ENCODE data around the gene USP53.

DNA sequence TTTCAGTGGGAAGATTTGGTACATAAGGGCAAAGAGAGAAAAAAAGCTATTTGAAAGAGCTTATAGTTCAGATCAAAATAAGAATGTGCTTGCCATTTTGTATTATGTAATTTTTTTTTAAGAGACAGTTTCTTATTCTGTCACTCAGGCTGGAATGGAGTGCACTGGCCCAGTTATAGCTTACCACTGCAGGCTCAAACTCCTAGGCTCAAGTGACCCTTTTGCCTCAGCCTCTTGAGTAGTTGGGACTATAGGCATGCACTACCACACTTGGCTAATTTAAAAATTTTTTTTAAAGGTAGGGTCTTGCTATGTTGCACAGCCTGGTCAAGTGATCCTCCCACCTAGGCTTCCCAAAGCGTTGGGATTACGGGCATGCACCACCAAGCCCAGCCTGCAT, 22.2 kb upstream of the USP53 start:
- TF ChIP-seq BACH2 (CRISPR knock-in tag; IDR thresholded peaks at IDR 0.05; ENCODE audit: borderline replicate concordance), result no peak
- no peak for TF ChIP-seq TCF4 (CRISPR knock-in tag; IDR thresholded peaks at IDR 0.05; ENCODE audit: borderline replicate concordance)
- no peak for TF ChIP-seq PPARA (CRISPR knock-in tag; IDR thresholded peaks at IDR 0.05; ENCODE audit: borderline replicate concordance)
- TF ChIP-seq, protein P1, sequence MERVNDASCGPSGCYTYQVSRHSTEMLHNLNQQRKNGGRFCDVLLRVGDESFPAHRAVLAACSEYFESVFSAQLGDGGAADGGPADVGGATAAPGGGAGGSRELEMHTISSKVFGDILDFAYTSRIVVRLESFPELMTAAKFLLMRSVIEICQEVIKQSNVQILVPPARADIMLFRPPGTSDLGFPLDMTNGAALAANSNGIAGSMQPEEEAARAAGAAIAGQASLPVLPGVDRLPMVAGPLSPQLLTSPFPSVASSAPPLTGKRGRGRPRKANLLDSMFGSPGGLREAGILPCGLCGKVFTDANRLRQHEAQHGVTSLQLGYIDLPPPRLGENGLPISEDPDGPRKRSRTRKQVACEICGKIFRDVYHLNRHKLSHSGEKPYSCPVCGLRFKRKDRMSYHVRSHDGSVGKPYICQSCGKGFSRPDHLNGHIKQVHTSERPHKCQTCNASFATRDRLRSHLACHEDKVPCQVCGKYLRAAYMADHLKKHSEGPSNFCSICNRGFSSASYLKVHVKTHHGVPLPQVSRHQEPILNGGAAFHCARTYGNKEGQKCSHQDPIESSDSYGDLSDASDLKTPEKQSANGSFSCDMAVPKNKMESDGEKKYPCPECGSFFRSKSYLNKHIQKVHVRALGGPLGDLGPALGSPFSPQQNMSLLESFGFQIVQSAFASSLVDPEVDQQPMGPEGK (CRISPR knock-in tag; IDR thresholded peaks at IDR 0.05; ENCODE audit: borderline replicate concordance), result no peak
- TF ChIP-seq, protein P2, sequence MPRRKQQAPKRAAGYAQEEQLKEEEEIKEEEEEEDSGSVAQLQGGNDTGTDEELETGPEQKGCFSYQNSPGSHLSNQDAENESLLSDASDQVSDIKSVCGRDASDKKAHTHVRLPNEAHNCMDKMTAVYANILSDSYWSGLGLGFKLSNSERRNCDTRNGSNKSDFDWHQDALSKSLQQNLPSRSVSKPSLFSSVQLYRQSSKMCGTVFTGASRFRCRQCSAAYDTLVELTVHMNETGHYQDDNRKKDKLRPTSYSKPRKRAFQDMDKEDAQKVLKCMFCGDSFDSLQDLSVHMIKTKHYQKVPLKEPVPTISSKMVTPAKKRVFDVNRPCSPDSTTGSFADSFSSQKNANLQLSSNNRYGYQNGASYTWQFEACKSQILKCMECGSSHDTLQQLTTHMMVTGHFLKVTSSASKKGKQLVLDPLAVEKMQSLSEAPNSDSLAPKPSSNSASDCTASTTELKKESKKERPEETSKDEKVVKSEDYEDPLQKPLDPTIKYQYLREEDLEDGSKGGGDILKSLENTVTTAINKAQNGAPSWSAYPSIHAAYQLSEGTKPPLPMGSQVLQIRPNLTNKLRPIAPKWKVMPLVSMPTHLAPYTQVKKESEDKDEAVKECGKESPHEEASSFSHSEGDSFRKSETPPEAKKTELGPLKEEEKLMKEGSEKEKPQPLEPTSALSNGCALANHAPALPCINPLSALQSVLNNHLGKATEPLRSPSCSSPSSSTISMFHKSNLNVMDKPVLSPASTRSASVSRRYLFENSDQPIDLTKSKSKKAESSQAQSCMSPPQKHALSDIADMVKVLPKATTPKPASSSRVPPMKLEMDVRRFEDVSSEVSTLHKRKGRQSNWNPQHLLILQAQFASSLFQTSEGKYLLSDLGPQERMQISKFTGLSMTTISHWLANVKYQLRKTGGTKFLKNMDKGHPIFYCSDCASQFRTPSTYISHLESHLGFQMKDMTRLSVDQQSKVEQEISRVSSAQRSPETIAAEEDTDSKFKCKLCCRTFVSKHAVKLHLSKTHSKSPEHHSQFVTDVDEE (CRISPR knock-in tag; IDR thresholded peaks at IDR 0.05), result no peak
- TF ChIP-seq RARB (CRISPR knock-in tag; IDR thresholded peaks at IDR 0.05), result no peak
- TF ChIP-seq, protein P3, sequence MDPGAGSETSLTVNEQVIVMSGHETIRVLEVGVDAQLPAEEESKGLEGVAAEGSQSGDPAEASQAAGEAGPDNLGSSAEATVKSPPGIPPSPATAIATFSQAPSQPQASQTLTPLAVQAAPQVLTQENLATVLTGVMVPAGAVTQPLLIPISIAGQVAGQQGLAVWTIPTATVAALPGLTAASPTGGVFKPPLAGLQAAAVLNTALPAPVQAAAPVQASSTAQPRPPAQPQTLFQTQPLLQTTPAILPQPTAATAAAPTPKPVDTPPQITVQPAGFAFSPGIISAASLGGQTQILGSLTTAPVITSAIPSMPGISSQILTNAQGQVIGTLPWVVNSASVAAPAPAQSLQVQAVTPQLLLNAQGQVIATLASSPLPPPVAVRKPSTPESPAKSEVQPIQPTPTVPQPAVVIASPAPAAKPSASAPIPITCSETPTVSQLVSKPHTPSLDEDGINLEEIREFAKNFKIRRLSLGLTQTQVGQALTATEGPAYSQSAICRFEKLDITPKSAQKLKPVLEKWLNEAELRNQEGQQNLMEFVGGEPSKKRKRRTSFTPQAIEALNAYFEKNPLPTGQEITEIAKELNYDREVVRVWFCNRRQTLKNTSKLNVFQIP (CRISPR knock-in tag; IDR thresholded peaks at IDR 0.05; ENCODE audit: borderline replicate concordance, low read depth), result no peak
- TF ChIP-seq ZFP30 (CRISPR knock-in tag; IDR thresholded peaks at IDR 0.05), result no peak
- TF ChIP-seq ZNF8 (CRISPR knock-in tag; IDR thresholded peaks at IDR 0.05), result no peak
